Measurements from ENCODE around the gene COMMD6.

- TF ChIP-seq CTCF (conservative IDR thresholded peaks at IDR 0.05): no peak
- no peak for TF ChIP-seq ZFX (IDR thresholded peaks at IDR 0.05)
These were observed 44.4 kb upstream of the COMMD6 start for GRCh38 chr13:75581874-75582640.

Data from C4-2B (cell line).